H9 (cell line): ENCODE measurements around the gene PASK. TPM values are rescaled to one million over a fixed set of nuclear protein-coding genes. Genes with fewer than 3 reads are reported as not detected.

ENCODE experiments used
- DNase-seq: peaks from one replicate; pipeline ENCODE4 v3.0.0-alpha.2; 2017
- H2AFZ ChIP-seq: one replicate; pipeline ENCODE4 v1.6.1; 2013; ENCODE audit warnings: mild to moderate bottlenecking, low read length, control low read depth, moderate library complexity
- H2AK5ac ChIP-seq: 2 replicates; pipeline ENCODE4 v1.6.1; 2013; ENCODE audit warnings: low read length, control low read depth, mixed read lengths; ENCODE audit not compliant: insufficient read length
- H2BK120ac ChIP-seq: one replicate; pipeline ENCODE4 v1.6.1; 2013; ENCODE audit warnings: low read depth, mild to moderate bottlenecking, low read length, control low read depth, inconsistent platforms; ENCODE audit not compliant: poor library complexity, severe bottlenecking
- H2BK12ac ChIP-seq: 2 replicates; pipeline ENCODE4 v1.6.1; 2013; ENCODE audit warnings: low read length, control low read depth, mixed read lengths, low read depth; ENCODE audit not compliant: insufficient read length
- H2BK15ac ChIP-seq: 2 replicates; pipeline ENCODE4 v1.6.1; 2013; ENCODE audit warnings: low read depth, low read length, control low read depth
- H2BK20ac ChIP-seq: one replicate; pipeline ENCODE4 v1.6.1; 2013; ENCODE audit warnings: low read depth, mild to moderate bottlenecking, low read length, control low read depth, inconsistent platforms; ENCODE audit not compliant: poor library complexity, severe bottlenecking
- H2BK5ac ChIP-seq: 2 replicates; pipeline ENCODE4 v1.6.1; 2013; ENCODE audit warnings: low read length, control low read depth, mixed read lengths; ENCODE audit not compliant: insufficient read length
- H3K14ac ChIP-seq: 2 replicates; pipeline ENCODE4 v1.6.1; 2013; ENCODE audit warnings: low read length, control low read depth; ENCODE audit not compliant: insufficient read depth
- H3K18ac ChIP-seq: 2 replicates; pipeline ENCODE4 v1.6.1; 2013; ENCODE audit warnings: low read depth, mild to moderate bottlenecking, mixed read lengths, low read length, control low read depth; ENCODE audit not compliant: insufficient read length
- H3K23ac ChIP-seq: 2 replicates; pipeline ENCODE4 v1.6.1; 2013; ENCODE audit warnings: low read length, control low read depth, mixed read lengths, low read depth; ENCODE audit not compliant: insufficient read length
- H3K23me2 ChIP-seq: 2 replicates; pipeline ENCODE4 v1.6.1; 2013; ENCODE audit warnings: low read depth, mild to moderate bottlenecking, mixed read lengths, low read length, control low read depth; ENCODE audit not compliant: insufficient read length, poor library complexity, severe bottlenecking
- H3K27ac ChIP-seq: 2 replicates; pipeline ENCODE4 v1.5.1; 2013; ENCODE audit warnings: low read length, control low read depth, mixed read lengths, low read depth; ENCODE audit not compliant: insufficient read length
- H3K27me3 ChIP-seq: 2 replicates; pipeline ENCODE4 v1.6.1; 2013; ENCODE audit warnings: low read length, control low read depth, inconsistent platforms; ENCODE audit not compliant: insufficient read depth
- H3K4ac ChIP-seq: 2 replicates; pipeline ENCODE4 v1.6.1; 2013; ENCODE audit warnings: low read depth, mild to moderate bottlenecking, control low read depth, inconsistent platforms, low read length, moderate library complexity
- H3K4me1 ChIP-seq: 2 replicates; pipeline ENCODE4 v1.6.1; 2013; ENCODE audit warnings: low read length, control low read depth, inconsistent platforms; ENCODE audit not compliant: insufficient read depth
- H3K4me2 ChIP-seq: 2 replicates; pipeline ENCODE4 v1.6.1; 2013; ENCODE audit warnings: low read length, control low read depth, mixed read lengths; ENCODE audit not compliant: insufficient read length, insufficient read depth
- H3K56ac ChIP-seq: 2 replicates; pipeline ENCODE4 v1.6.1; 2013; ENCODE audit warnings: low read depth, mild to moderate bottlenecking, mixed read lengths, low read length, control low read depth; ENCODE audit not compliant: insufficient read length
- H3K79me1 ChIP-seq: 2 replicates; pipeline ENCODE4 v1.6.1; 2013; ENCODE audit warnings: low read depth, mild to moderate bottlenecking, moderate library complexity, low read length, control low read depth, inconsistent platforms; ENCODE audit not compliant: insufficient read depth, poor library complexity, severe bottlenecking
- H3K79me2 ChIP-seq: 2 replicates; pipeline ENCODE4 v1.6.1; 2013; ENCODE audit warnings: low read length, control low read depth, inconsistent platforms; ENCODE audit not compliant: insufficient read depth
- H3K9ac ChIP-seq: 2 replicates; pipeline ENCODE4 v1.6.1; 2013; ENCODE audit warnings: low read length, control low read depth, mixed read lengths; ENCODE audit not compliant: insufficient read length; ENCODE audit errors: extremely low read depth
- H3K9me3 ChIP-seq: one replicate; pipeline ENCODE4 v1.6.1; 2013; ENCODE audit warnings: low read depth, low read length, inconsistent platforms; ENCODE audit not compliant: control insufficient read depth
- H3T11ph ChIP-seq: one replicate; pipeline ENCODE4 v1.6.1; 2013; ENCODE audit warnings: mild to moderate bottlenecking, low read length, control low read depth, inconsistent platforms
- H4K20me1 ChIP-seq: one replicate; pipeline ENCODE4 v1.6.1; 2013; ENCODE audit not compliant: control insufficient read depth, insufficient read length, insufficient read depth
- H4K5ac ChIP-seq: 2 replicates; pipeline ENCODE4 v1.6.1; 2013; ENCODE audit warnings: low read depth, mild to moderate bottlenecking, mixed read lengths, low read length, control low read depth; ENCODE audit not compliant: insufficient read length
- H4K8ac ChIP-seq: replicated peaks from 2 replicates; pipeline ENCODE4 v1.6.1; 2013; ENCODE audit warnings: low read length, control low read depth, mixed read lengths, low read depth; ENCODE audit not compliant: insufficient read length
- H4K91ac ChIP-seq: 2 replicates; pipeline ENCODE4 v1.6.1; 2013; ENCODE audit warnings: low read depth, mild to moderate bottlenecking, moderate library complexity, mixed read lengths, low read length, control low read depth; ENCODE audit not compliant: insufficient read length
- H3K27ac Mint-ChIP-seq, 3 experiments: 2 replicates in 2 of 3; 3 replicates in 1 of 3; pipeline ENCODE4 v1.8.0; 2020 to 2021; ENCODE audit warnings: mixed read lengths in 3 of 3, mild to moderate bottlenecking in 1 of 3, moderate library complexity in 1 of 3
- H3K27me3 Mint-ChIP-seq: 2 replicates; pipeline ENCODE4 v1.8.0; 2021; ENCODE audit warnings: low read depth, mild to moderate bottlenecking, moderate library complexity, mixed read lengths
- H3K36me3 Mint-ChIP-seq, 3 experiments: 2 replicates in 2 of 3; 3 replicates in 1 of 3; pipeline ENCODE4 v1.8.0; 2020 to 2021; ENCODE audit warnings: low read depth in 3 of 3, mixed read lengths in 3 of 3; ENCODE audit not compliant: insufficient read depth in 1 of 3
- H3K4me1 Mint-ChIP-seq, 2 experiments: 2 replicates each; pipeline ENCODE4 v1.8.0; 2020; ENCODE audit warnings: mixed read lengths in 2 of 2
- H3K4me3 Mint-ChIP-seq, 2 experiments: 2 replicates in 1 of 2; 3 replicates in 1 of 2; pipeline ENCODE4 v1.8.0; 2020 to 2021; ENCODE audit warnings: mild to moderate bottlenecking in 2 of 2, mixed read lengths in 2 of 2, moderate library complexity in 1 of 2
- H3K9me3 Mint-ChIP-seq, 2 experiments: 2 replicates in 1 of 2; 3 replicates in 1 of 2; pipeline ENCODE4 v1.8.0; 2020; ENCODE audit warnings: mild to moderate bottlenecking in 2 of 2, mixed read lengths in 2 of 2, moderate library complexity in 1 of 2
- CTCF ChIP-seq: fragments of 200-600 bp; sonication (generic); conservative IDR thresholded peaks from 3 replicates; pipeline ENCODE4 v1.8.0; 2021; ENCODE audit warnings: antibody characterized with exemption, mild to moderate bottlenecking
- WGBS: extraction: QIAGEN DNeasy Blood & Tissue Kit; methylation state at CpG from one replicate; pipeline ENCODE4 v1.1.7; 2013; ENCODE audit warnings: missing lambda C conversion rate, low lambda C conversion rate, mixed read lengths; ENCODE audit not compliant: insufficient read length; ENCODE audit errors: extremely low coverage; 5-methylcytosine and 5-hydroxymethylcytosine counted together
- total RNA-seq: library from RNA; stranded (reverse); gene quantifications from 2 replicates; pipeline ENCODE4 v1.2.1, GENCODE V29; 2021

Gene PASK
- total RNA-seq, 1 experiment from 2014 or later = 68.0 TPM

DNA sequence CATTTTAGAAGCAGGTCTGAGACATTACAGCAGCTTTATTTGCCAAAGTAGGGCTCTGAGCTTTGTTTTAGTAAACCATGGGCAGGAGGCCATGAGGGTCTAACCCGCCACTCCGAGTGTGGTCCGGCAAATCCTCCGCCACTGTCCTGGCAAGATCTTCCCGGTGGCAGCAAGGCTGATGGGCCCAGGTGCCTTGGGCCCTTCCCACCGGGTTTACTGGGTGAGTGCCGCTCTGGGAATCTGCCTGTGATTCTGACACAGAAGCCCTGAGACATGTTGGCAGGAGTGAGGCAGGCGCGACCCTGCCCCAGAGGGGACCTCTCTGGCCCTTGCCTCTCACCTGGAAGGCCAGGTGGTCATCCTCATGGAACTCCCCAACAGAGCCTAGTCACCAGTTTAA lies 77.1 kb downstream of the PASK start:
- H2AK5ac ChIP-seq = no peak overlapping the region
- no peak overlapping the region for H2BK20ac ChIP-seq
- H4K5ac ChIP-seq = no peak overlapping the region
- H2BK12ac ChIP-seq = no peak overlapping the region
- H4K8ac ChIP-seq = no peak overlapping the region
- no CpG with 5 or more reads among the region's 9 CpGs for WGBS
- Mint-ChIP-seq H3K27me3 (no peaks in the 10 kb centered on the region; the same call in 1 of the 2 replicates), H3K9me3 (no peaks in the 10 kb centered on the region), H3K36me3 (peaks cover 0 to 2% (median 0%) of the 10 kb centered on the region in 3 experiments; a peak in 1 of 7 replicates), H3K4me1 (peaks cover 2 to 5% of the 10 kb centered on the region in 2 experiments; a peak in 3 of 4 replicates), H3K27ac (peak overlapping the region in 1 of 3 experiments; percentile 70; a peak in 1 of 7 replicates), H3K4me3 (no peak overlapping the region)
- no peak overlapping the region for H3K4ac ChIP-seq
- H3K9me3 ChIP-seq = no peaks in the 10 kb centered on the region
- no peak overlapping the region for H3T11ph ChIP-seq
- no peak overlapping the region for H3K56ac ChIP-seq
- H3K14ac ChIP-seq = no peak overlapping the region
- no peak overlapping the region for H3K18ac ChIP-seq
- no peaks in the 10 kb centered on the region for H3K4me1 ChIP-seq
- H2BK15ac ChIP-seq = no peak overlapping the region
- no peaks in the 10 kb centered on the region for H4K20me1 ChIP-seq
- no peak overlapping the region for H3K27ac ChIP-seq
- no peaks in the 10 kb centered on the region for H3K79me1 ChIP-seq
- H3K23ac ChIP-seq = no peak overlapping the region
- no peak overlapping the region for H4K91ac ChIP-seq
- no peak overlapping the region for H3K9ac ChIP-seq
- no peak overlapping the region for H2BK120ac ChIP-seq
- H3K23me2 ChIP-seq = no peaks in the 10 kb centered on the region
- no peaks in the 10 kb centered on the region for H3K27me3 ChIP-seq
- H3K79me2 ChIP-seq = no peaks in the 10 kb centered on the region
- H2AFZ ChIP-seq = no peak overlapping the region
- no peak overlapping the region for H3K4me2 ChIP-seq
- TF ChIP-seq CTCF = no peak
- H2BK5ac ChIP-seq = no peak overlapping the region
- DNase-seq = no peak
